ENCODE measurements around the gene COPS2.
"Not testable (repeated sequence)": the region's sequence is repeated elsewhere in the genome, so short reads cannot be mapped to it uniquely, and the experiment has no call there.

The COPS2 gene

DNA sequence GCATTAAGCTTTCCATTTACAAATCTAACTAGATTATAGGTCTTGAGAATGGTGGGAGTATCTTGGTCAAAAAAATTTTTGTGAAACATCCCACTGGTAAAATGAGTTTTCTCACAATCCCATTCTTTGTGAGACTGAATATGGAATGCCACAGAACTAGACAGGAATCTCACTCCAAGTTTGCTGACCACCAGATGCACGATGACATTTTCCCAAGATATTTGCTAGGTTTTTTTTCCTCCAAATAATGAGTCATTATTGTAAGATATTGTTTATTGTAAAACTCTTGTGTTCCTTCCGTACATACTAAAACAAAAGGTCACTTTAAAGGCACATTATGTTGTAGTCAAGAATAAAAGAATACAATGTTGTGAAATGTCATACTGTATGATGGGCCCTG, 53.9 kb downstream of the COPS2 start:
- DNase-seq, result no peak

DNA sequence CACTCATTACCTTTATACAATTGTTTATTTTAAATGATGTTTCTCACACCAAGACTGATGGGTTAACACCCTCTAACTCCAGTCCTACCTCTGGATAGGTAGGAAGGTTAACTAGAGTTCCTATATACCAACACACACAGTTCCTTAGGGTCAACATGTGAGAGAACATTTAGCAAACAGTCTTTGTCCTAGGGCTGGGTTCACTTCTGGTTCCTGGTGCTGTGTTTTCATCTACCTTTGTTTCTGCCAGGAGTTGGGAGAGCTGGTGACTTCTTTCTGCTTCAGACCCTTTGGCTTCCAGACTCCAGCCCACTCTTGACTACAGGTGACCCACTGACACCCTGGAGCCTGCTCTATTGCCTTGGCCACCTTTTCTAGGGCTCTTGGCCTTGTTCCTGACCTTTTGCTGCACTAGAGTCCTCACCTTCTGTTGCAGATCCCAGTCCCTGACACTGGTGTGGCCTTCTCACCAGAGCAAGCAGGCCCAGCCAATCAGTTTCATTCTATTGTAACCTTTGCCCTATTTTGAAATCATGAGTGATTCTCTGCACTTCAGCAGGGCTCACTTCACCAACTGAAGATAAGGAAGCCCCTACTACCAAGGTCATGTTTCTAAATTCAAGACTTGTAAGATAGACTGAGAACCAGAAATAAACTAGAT, 59.2 kb downstream of the COPS2 start:
- DNase-seq, result no peak

GRCh38 chr15:49094923-49095322, 60.5 kb downstream of the COPS2 start:
- DNase-seq, result no peak

DNA sequence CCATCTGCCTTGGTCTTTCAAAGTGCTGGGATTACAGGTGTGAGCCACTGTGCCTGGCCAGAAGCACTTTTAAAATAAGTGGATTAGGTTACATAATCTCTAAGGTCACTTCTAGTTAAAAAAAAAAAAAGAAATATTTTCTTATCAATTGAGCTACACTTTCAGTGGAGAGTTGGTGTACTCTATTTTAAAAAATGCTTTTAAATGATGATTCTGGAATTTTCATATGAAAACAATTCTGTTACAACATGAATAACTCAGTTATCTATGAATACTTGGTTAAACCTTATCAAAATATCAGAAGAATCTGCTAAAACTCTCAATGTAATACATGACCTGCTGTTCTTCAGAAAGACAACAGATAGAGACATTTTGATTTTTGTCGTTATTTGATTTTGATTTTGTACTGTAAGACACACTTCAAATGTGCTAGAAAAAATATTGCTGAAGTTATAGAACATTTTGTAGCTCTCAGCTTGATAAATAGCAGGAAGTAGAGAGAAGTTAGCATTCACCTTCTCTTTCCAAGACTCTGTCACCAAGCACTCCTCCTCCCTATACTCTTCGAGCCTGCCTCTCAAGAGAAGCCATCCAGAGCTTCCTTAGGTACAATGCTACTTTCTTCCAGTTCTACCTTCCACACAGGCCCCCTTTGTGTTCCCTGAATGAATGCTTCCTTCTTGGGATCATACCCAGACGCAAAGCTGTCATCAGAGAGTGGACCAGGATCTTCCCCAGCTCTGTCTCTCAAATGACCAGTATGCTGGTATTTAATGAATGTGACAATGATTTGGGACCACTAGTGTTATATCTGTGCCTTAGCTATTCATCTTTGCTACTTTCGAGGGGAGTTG, 61.9 kb downstream of the COPS2 start:
- no peak for DNase-seq

GRCh38 chr15:49088996-49089395, 66.4 kb downstream of the COPS2 start:
- no peak for DNase-seq

GRCh38 chr15:49085696-49086459, 69.5 kb downstream of the COPS2 start:
- no peak for DNase-seq

- DNase-seq, result no peak
Measured at GRCh38 chr15:49084285-49084570, 71.2 kb downstream of the COPS2 start.

DNA sequence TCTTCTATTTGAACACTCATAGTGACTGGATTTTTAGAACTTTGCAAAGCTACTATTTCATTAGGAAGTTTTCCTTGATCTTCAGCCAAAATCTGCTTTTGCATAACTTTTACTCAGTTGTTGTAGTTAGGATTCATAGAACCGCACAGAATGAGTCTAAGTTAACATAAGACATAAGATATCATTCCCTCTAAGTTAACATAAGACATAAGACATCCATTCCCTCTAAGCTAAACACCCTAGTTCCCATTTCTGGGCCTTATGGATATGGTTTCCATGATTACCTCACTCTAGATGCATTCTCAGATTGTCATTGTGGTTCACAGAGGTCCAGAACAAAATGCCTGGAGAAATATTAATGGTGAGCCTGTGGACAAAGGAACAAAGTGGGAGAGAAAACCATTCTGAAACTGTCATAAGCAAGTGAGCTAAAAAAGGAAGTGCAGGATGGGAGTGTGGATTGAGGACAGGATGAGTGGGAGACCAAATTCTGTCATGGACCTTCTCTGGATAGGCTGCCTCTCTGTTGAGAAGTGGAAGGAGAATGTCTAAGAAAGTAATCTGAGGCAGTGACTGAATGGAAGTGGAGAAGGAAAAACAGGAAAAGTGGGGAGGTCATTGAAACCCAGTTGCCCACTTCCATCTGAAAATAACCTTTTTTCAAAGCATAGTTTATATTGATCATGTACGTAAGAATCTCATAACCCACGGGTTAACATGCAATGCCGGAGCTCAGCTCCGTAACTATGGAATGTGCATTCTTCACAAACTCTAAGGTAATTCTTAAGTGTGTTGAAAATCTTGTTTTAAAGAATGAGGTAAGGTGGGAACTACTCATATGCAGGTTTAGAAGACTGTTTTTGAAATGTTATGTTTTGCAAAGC, 71.8 kb downstream of the COPS2 start:
- DNase-seq, result no peak

DNA sequence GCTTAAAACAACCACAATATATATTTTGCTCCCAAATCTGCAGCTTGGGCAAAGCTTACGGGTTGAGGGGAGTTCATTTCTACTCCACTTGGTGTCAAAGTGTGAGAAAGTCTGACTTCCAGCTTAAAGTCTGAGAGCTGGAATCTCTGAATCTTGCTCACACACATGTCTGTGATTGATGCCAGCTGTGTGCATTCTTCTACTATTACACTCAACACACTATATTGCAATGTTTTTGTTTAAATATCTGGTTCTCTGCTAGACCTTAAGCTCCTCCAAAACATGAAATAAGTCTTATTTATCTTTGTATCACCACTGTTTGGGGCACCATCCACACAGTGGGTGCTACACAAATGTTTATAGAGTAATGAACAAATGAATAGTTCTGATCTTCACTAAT, 72.4 kb downstream of the COPS2 start:
- DNase-seq, result no peak

GRCh38 chr15:49079340-49080039, 75.9 kb downstream of the COPS2 start:
- no peak for DNase-seq

DNA sequence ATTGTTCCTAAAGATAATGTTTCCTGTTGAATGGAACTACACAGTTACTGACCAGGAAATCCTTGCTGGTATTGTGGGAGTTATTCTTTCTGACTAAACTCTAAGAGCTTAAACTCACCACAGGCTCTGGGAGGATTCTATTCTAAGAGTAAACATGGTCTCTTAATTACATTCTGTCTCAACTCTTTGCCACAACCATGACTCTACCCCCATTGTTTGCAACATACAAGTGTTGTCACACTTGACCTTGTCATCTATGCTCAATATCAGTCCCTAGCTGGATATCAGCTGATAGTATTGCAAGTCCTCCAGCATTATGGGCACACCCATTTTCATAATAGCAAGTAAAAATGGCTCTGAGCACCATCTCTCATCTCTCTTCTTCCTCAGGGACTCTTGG, 79.5 kb downstream of the COPS2 start:
- no peak for DNase-seq

DNA sequence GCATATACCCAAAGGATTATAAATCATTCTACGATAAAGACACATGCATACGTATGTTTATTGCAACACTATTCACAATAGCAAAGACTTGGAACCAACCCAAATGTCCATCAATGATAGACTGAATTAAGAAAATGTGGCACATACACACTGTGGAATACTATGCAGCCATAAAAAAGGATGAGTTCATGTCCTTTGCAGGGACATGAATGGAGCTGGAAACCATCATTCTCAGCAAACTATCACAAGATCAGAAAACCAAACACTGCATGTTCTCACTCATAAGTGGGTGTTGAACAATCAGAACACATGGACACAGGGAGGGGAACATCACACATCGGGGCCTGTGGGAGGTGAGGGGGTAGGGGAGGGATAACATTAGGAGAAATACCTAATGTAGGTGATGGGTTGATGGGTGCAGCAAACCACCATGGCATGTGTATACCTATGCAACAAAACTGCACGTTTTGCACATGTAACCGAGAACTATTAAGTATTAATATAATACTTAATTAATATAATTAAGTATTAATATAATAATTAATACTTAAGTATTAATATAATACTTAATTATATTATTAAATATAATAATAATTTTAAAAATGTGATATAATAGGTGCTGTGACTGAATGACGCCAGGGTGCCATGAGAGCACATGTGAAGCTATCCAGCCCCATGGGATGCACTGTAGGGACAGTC, 80.7 kb downstream of the COPS2 start:
- not testable (repeated sequence) for DNase-seq

Data from activated CD8-positive, alpha-beta memory T cell treated with anti-CD3 and anti-CD28 coated beads, Interleukin-2, amount 50 U/mL, for 48 hours (primary cell).